GM12801 (cell line): ENCODE results near the gene ZNF254.

Experiments
- TF ChIP-seq, protein P1 (sequence below): IDR thresholded peaks from one replicate; pipeline ENCODE4 v1.5.1; 2011; ENCODE audit warnings: control low read depth; ENCODE audit not compliant: insufficient read length; ENCODE audit errors: extremely low read depth

ZNF254 gene

DNA sequence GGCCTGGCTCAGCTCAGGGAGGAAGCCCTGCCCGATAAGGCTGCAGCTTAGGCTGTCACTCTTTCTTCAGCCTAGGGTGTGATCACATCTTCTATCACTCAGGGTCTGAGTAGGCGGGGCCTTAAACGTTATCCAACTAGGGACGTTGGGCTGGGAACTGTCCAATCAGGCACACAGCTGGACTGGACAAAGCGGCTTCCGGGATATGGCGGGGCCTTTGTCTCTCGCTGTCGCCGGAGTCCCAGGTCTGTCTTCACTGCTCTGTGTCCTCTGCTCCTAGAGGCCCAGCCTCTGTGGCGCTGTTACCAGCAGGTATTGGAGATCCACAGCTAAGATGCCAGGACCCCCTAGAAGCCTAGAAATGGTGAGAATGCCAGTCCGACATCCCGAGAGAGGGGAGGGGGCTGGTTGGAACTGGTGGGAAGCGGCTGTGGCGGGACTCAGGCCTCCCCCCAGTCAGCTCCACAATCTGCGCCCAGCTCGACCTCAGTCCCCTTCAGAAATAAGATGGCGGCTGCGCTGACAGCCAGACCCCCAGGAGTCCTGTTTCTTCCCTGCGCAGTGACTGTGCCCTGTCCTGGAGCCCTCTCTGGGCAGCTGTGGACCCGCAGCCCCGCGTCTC lies at the start of gene ZNF254:
ZNF254 (plus strand) TSS at position 214 of the 622 bp plus-strand sequence; CDS start at position 335, 121 bp downstream.
- TF ChIP-seq, protein P1, sequence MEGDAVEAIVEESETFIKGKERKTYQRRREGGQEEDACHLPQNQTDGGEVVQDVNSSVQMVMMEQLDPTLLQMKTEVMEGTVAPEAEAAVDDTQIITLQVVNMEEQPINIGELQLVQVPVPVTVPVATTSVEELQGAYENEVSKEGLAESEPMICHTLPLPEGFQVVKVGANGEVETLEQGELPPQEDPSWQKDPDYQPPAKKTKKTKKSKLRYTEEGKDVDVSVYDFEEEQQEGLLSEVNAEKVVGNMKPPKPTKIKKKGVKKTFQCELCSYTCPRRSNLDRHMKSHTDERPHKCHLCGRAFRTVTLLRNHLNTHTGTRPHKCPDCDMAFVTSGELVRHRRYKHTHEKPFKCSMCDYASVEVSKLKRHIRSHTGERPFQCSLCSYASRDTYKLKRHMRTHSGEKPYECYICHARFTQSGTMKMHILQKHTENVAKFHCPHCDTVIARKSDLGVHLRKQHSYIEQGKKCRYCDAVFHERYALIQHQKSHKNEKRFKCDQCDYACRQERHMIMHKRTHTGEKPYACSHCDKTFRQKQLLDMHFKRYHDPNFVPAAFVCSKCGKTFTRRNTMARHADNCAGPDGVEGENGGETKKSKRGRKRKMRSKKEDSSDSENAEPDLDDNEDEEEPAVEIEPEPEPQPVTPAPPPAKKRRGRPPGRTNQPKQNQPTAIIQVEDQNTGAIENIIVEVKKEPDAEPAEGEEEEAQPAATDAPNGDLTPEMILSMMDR, result no peak

DNA sequence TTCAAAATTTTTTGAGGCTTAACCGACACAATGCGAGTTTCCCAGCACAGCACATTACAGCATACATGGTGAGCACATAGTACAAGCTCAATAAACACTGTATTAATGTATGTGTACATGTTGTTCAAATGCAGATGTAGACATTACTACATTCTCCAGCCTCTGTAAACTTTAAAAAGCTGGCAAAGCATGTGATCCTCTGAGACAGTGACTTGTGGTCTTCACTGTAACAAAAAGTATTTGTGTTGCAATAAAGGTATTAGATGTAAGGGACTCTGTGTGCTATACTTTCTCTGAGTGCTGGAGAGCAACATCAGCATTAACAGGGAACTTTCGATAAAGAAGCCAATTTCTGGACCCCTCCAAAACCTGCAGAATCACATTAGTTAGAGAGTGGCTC lies 46.4 kb upstream of the ZNF254 start:
- TF ChIP-seq, protein P1, result no peak

DNA sequence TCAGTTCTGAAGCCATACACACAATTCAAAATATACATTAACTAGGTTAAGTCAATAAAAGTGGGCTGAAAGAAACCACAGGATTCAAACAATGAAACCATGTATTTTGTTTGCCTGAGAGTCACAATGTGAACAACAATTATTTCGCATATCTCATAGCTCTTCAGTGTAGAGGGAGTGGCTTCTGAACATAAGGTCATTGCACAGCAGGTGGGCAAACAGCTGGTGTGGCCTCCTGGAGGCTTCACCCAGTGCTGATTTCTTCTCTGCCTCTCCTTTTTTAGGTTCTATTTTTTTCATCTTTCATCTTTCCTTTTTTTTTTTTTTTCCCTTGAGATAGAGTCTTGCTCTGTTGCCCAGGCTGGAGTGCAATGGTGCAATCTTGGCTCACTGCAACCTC lies 40.4 kb upstream of the ZNF254 start:
- TF ChIP-seq, protein P1, result no peak

DNA sequence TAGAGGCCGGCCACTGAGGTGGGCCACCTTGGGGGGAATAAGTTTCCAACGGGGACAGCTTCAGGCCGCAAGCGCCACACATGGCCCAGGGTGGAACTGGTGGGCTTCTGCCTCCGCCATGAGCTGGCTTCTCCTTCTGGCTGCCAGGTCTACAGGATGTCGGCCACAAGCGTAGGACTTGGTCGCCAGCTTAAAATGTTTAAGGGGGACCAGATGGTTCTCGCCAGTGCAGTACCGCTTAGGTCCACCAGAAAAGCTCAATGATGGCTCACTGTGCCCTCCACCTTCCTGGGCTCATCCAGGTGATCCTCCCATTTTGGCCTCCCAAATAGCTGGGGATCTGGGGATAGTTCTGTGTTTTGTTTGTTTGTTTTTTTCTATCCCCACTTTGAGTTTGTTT lies 38.7 kb upstream of the ZNF254 start:
- TF ChIP-seq, protein P1, result no peak

DNA sequence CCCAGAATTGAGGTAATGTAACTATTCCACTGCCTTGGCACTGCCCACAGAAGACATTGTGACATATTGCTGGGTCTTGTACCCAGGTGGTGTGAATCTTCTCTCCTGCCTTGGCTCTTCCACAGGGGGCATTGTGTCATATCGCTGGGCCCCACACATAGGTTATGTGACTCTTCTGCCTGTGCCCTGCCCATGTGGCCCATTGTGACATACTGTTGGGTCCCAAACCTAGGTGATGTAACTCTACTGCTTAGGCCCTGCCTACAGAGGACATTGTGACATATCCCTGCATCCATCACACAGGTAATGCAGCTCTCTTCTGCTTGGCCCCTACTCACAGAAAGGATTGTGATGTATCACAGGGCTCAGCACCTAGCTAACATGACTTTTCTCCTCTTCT lies 37.5 kb upstream of the ZNF254 start:
- TF ChIP-seq, protein P1, result no peak

DNA sequence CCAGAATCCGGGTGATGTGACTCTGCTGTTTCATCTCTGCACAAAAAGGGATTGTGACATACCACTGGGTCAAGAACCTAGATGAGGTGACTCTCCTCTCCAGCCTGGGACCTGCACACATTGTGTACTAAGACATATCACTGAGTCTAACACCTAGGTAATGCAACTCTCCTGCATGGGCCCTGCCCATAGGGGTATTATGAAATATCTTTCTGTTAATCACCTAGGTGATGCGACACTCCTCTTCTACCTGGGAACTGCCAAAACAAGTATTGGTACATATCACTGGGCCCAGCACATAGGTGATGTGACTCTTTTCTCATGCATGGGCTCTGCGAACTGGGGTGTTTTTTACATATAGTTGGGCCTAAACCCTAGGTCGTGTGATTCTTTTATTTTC lies 35.5 kb upstream of the ZNF254 start:
- TF ChIP-seq, protein P1, result no peak

DNA sequence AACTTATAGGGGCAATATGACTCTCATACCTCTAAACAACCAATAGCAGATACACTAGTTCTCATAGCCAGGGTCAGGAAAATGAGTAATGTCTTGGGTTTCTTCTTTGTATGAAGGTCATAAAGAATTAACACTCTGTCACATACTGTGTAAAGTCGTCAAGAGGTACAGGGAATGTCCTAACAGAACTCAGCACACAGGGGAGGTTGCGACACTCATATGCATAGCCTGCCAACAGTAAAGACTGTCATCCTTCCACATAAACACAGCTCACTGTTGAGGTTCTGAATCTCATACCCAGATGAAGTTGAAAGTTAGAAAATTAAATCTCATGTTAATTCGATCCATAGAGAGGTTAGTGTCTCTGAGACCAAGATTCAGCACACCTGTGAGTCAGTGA lies 34.2 kb upstream of the ZNF254 start:
- TF ChIP-seq, protein P1, result no peak
